Ammon's horn (tissue), 1 donor: ENCODE measurements around the gene MVB12B.
"Not testable (repeated sequence)": the region's sequence is repeated elsewhere in the genome, so short reads cannot be mapped to it uniquely, and the experiment has no call there.

Source experiments
- DNase-seq: peaks from one replicate; pipeline ENCODE4 v3.0.0-alpha.2; 2016; ENCODE audit warnings: low spot score

MVB12B gene

GRCh38 chr9:126326228-126327005, at the start of gene MVB12B:
Gene MVB12B, plus strand, starts transcription at chr9:126326829. Its CDS starts 101 bp downstream, at chr9:126326930.
- DNase-seq: no peak

GRCh38 chr9:126283799-126284465, 42.7 kb upstream of the MVB12B start:
- DNase-seq: no peak

GRCh38 chr9:126285652-126286051, 41.0 kb upstream of the MVB12B start:
- not testable (repeated sequence) for DNase-seq

GRCh38 chr9:126287166-126287866, 39.3 kb upstream of the MVB12B start:
- no peak for DNase-seq

- no peak for DNase-seq
These were observed 35.8 kb upstream of the MVB12B start for GRCh38 chr9:126290871-126291270.

- no peak for DNase-seq
These were observed 34.7 kb upstream of the MVB12B start for GRCh38 chr9:126291925-126292324.

- DNase-seq: no peak
These were observed 33.7 kb upstream of the MVB12B start for GRCh38 chr9:126292736-126293521.

- DNase-seq: no peak
These were observed 33.1 kb upstream of the MVB12B start for GRCh38 chr9:126293522-126293889.

- no peak for DNase-seq
These were observed 32.1 kb upstream of the MVB12B start for GRCh38 chr9:126294331-126295081.

GRCh38 chr9:126295082-126295477, 31.5 kb upstream of the MVB12B start:
- no peak for DNase-seq

GRCh38 chr9:126295516-126295915, 31.1 kb upstream of the MVB12B start:
- DNase-seq: no peak

- DNase-seq: no peak
These were observed 30.6 kb upstream of the MVB12B start for GRCh38 chr9:126295936-126296600.

- DNase-seq: no peak
These were observed 29.9 kb upstream of the MVB12B start for GRCh38 chr9:126296687-126297086.

- peak; percentile 44 for DNase-seq
These were observed 29.0 kb upstream of the MVB12B start for GRCh38 chr9:126297661-126298060.

- peak; percentile 89 for DNase-seq
These were observed 28.4 kb upstream of the MVB12B start for GRCh38 chr9:126298063-126298801.

- no peak for DNase-seq
These were observed 26.8 kb upstream of the MVB12B start for GRCh38 chr9:126299706-126300276.

- DNase-seq: no peak
These were observed 25.4 kb upstream of the MVB12B start for GRCh38 chr9:126301196-126301595.

GRCh38 chr9:126301985-126302603, 24.5 kb upstream of the MVB12B start:
- DNase-seq: peak; percentile 92

GRCh38 chr9:126302730-126303129, 23.9 kb upstream of the MVB12B start:
- no peak for DNase-seq
